Stimulated activated CD8-positive, alpha-beta memory T cell treated with anti-CD3 and anti-CD28 coated beads, Interleukin-2, amount 100 ng/mL, for 1 hour (primary cell): Measurements from ENCODE around the gene SPDYE6.
"Not testable (repeated sequence)": the region's sequence is repeated elsewhere in the genome, so short reads cannot be mapped to it uniquely, and the experiment has no call there.

ENCODE experiments used
- DNase-seq, 2 donors: peaks; one replicate each; pipeline ENCODE4 v3.0.0-alpha.2; 2020; ENCODE audit warnings: low read depth in 2 of 2

SPDYE6 gene, protein sequence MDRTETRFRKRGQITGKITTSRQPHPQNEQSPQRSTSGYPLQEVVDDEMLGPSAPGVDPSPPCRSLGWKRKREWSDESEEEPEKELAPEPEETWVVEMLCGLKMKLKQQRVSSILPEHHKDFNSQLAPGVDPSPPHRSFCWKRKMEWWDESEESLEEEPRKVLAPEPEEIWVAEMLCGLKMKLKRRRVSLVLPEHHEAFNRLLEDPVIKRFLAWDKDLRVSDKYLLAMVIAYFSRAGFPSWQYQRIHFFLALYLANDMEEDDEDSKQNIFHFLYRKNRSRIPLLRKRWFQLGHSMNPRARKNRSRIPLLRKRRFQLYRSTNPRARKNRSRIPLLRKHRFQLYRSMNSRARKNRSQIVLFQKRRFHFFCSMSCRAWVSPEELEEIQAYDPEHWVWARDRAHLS

DNA sequence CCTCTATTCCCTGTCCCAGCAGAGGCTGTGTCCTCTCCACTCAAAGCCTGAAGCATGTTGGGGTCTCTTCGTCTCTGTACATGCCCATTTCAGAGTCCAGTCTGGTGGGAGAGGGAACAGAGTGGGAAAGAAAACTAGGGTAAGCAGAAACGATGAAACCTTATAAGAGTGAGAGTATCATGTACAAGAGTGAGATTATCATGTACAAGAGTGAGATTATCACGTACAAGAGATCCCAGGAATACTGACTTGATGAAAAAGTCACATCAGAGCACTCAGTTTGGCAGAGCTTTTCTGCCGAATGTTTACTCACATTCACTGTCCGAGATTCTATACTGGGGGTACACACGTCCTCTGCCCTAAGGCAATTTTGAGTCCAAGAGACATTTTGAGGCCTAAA, at the start of gene SPDYE6:
Gene SPDYE6, minus strand, starts transcription at position 101 of the 400 bp plus-strand sequence. CDS start 421 bp downstream, outside the sequence.
- DNase-seq, result not testable (repeated sequence)

DNA sequence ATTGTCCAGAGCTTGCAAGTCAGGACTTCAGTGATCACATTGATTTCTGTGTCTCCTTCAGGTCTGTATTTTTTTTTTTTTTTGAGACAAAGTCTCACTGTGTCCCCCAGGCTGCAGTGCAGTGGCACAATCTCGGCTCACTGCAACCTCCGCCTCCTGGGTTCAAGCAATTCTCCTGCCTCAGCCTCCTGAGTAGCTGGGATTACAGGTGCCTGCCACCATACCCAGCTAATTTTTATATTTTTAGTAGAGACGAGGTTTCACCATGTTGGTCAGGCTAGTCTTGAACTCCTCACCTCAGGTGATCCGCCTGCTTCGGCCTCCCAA, 48.6 kb upstream of the SPDYE6 start:
- DNase-seq, result not testable (repeated sequence)

DNA sequence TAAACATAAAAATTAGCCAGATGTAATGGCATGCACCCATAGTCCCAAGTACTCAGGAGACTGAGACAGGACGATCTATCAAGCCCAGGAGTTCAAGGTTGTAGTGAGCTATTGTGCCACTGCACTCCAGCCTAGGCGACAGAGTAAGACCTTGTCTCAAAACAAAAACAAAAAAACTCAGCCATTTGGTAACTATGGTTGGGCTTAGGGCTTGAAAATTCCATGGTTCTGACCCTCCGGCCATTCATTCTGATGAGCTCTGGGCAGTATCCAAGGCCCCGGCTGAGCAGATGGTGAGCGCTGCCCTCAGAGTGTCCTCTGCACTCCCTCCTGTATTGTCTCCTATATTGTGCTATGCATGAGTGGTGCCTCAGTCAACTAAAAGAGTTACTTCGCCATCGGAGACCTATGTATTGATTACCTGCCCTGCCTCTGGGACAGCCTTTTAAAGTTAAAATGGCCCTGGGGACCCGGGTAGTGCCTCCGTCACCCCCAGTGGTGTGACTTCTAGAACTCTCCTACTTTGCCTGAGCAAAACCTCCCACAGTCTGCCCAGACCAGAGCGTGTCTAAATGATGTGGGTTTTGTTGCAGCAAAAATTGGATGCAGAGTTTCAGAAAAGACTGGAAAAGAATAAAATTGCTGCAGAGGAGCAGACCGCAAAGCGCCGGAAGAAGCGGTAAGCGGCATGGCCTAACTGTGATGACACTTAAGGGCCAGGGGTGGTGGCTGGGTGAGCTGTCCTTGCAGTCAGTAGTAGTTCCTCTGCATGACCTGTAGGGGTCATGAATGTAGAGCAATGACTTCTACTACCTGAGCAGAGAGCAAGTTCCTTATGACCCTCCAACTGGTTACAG, 48.0 kb upstream of the SPDYE6 start:
- DNase-seq, result peak in 1 of 2 donors; percentile 8

DNA sequence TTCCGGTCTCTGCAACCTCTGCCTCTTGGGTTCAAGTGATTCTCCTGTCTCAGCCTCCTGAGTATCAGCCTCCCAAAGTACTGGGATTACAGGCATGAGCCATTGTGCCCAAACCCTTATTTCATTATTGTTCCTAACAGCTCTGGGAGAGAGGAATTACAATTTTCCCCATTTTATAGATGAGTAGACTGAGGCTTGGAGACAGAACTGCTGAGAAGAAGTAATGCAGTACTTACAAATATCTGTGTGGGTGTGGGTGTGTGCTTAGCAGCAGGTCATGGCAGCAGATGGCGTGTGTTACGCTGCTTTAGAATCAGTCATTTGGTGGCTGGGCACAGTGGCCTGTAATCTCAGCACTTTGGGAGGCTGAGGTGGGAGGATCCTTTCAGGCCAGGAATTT, 47.3 kb upstream of the SPDYE6 start:
- no peak for DNase-seq

DNA sequence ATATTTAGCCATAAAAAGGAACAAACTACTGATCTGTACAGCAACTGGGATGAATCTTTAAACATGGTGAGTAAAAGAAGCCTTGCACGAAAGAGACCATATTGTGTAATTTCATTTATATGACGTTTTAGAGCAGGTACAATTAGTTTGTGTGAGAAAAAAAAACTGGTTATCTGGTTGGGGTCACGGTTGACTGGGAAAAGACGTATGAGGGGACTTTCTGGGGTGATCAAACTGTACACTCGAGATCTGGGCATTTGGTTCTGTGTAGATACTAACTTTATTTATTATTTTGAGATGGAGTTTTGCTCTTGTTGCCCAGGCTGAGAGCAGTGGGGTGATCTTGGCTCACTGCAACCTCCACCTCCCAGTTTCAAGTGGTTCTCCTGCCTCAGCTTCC, 44.1 kb upstream of the SPDYE6 start:
- DNase-seq, result no peak

DNA sequence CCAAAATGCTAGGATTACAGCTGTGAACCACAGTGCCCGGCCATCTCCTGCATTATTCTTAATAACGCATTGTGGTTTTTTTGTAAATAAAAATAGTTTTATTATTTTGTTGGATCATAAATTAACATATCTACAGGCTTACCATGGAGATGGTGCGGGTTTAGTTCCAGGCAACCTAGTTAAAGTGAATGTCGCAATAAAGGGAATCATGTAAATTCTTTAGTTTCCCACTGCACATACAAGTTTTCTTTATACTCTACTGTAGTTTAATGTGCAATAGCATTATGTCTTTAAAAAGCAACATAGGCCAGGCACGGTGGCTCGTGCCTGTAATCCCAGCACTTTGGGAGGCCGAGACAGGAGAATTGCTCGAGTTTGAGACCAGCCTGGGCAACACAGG, 42.3 kb upstream of the SPDYE6 start:
- no peak for DNase-seq

DNA sequence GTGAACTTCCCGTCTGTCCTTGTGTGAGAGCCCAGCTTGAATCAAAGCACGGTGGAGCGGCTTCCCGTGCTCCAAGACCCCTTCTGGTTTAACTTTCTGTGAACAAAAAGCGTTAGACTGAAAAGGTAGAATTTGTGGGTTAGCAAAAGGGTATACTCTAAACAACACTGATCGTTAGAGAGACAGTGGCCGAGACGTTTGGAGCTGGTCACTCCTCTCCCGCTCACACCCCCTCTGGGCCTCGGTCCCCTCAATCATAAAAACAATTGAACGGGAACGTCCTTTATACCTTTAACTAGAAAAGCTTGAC, 40.4 kb upstream of the SPDYE6 start:
- DNase-seq, result no peak

DNA sequence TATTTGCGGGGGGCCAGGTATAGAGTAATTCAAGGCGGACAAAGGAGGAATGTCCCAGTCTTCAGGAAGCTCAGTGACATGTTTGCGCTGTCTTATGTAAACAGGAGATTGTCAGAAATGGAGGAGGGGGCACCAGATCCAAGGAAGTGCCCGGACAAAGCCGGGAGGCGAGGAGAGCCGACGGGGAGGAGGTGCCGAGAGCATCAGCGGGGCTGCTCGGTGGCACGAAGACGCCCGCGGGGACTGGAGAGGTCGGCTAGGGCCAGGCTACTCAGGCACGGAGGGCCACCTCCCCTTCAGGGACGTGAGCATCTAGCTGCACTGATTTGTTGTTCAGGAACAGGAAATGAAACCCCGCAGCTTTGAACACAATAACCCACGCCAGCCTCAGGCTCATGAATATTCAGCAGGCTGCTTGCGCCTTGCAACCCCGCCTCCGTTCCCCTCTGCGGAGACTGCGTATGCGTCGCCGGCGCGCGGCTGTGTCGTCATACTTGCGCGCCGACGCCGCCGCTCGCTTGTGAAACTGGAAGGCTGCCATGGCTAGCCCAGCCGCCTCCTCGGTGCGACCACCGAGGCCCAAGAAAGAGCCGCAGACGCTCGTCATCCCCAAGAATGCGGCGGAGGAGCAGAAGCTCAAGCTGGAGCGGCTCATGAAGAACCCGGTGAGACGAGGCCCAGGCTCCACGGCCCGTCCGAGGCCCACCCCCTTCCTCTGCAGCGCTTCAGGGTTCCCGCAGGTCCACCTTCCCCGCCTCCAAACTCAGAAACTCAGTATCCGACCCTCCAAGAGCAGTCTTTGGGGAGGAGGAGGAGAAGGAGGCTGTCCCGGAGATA, 39.8 kb upstream of the SPDYE6 start, which contains the start of gene PRKRIP1:
Gene PRKRIP1, plus strand, starts transcription at position 491 of the 837 bp plus-strand sequence. Its CDS starts 49 bp downstream, at position 540.
- peak; percentile 51 to 69 for DNase-seq

DNA sequence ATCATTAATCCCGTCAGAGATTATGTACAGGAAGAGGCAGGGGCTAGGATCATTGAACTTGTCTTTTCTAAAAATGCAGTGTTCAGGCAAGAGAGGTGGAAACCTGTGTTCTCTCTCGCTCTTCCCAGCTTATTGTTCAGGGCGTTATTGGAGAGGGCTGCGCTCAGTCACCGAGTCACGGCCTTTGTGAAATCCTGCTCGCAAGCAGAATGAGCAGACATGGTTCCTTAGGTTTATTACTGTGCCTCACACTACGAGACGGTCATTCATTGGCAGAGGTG, 39.3 kb upstream of the SPDYE6 start:
- no peak for DNase-seq

DNA sequence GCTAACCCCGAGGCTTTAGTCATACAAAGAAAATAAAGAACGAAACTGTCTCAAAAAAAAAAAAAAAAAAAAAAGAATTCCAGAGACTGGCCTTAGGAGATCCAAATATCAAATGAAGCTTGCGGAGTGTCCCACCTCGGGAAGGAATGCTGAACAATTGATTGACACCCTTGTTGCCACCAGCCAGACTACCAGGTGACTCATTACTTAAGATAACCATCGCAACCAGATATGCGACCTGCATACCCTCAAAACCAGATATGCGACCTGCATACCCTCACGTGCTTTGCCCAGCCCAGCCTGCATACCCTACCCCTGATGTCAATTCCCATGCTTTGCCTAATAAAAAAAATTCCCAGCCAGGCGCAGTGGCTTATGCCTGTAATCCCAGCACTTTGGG, 37.2 kb upstream of the SPDYE6 start:
- no peak for DNase-seq

DNA sequence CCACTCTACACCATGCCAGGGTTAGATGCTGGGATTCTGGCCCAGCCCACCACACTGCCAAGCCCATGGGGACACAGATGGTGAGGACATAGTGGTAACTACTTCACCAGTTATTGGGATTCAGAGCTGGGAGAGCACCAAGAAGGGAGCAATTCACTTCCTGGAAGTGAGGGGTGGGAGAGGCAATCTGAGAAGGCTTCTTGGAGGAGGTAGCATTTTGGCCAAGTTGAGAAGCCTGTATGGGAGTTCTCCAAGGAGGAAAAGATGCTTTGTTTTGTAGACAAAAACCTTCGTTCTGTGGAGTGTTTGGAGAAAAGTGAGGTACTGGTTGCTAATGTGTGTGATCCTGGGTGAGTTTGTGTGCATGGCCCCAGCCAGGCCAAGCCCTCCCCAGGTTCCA, 36.1 kb upstream of the SPDYE6 start:
- no peak for DNase-seq

DNA sequence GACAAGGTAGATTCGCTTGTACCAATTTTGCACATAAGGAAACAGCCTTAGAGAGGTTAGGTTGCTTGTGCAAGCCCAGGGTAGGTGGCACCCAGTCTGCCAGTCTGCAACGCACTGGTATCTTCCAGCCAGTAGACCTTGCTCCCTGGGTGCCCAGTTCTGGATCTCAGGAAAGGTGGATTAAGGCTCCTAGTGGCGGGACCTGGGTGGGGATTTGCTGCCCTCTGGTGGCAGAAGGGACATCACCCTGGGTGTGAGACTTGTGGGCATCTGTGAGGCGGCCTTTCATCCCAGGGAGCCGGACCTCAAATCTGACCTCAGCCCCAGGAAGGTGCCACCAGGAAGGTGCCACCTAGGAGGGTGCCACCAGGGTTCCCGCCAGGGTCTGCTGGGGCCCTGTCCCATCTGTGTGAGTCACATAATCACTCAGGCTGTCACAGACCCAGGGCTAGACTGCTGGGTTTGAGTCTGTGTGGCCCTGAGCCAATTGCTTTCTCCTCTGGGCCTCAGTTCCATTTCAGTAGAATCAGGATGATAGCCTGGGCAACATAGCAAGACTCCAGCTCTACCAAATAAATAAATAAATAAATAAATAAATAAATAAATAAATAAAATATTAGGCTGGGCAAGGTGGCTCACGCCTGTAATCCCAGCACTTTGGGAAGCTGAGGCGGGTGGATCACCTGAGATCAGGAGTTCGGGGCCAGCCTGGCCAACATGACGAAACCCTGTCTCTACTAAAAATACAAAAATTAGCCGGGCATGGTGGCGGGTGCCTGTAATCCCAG, 34.6 kb upstream of the SPDYE6 start:
- DNase-seq, result peak; percentile 42 to 45

DNA sequence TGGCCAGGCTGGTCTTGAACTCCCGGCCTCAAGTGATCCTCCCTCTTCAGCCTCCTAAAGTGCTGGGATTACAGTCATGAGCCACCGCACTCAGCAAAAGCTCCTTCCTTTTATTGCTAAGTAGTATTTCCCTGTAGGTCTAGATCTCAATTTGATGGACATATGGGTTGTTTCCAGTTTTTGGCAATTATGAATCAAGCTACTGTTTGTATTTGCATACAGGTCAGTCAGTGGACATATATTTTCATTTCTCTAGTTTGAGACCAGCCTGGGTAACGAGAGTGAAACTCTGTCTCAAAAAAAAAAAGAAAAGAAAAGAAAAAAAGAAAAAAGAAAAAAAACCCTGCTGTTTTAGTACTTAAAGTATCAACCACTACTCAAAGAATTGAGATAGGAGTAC, 33.6 kb upstream of the SPDYE6 start:
- no peak for DNase-seq

DNA sequence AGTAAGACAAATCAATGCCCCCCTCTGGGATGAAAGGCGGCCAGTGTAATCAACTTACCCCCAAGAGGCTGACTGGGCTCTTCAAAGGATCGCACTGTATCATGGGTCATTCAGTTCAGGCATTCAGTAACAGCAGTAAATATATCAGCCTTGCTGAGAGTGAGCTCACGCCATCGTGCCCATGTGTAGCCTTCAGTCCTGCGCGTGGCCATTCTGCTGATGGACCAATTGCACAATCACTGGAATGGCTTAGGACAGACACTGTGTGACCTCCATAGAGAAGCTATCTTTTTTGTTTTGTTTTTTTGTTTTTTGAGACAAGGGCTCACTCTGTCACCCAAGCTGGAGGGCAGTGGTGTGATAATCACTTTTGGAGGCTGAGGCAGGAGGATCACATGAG, 30.8 kb upstream of the SPDYE6 start:
- DNase-seq, result no peak

DNA sequence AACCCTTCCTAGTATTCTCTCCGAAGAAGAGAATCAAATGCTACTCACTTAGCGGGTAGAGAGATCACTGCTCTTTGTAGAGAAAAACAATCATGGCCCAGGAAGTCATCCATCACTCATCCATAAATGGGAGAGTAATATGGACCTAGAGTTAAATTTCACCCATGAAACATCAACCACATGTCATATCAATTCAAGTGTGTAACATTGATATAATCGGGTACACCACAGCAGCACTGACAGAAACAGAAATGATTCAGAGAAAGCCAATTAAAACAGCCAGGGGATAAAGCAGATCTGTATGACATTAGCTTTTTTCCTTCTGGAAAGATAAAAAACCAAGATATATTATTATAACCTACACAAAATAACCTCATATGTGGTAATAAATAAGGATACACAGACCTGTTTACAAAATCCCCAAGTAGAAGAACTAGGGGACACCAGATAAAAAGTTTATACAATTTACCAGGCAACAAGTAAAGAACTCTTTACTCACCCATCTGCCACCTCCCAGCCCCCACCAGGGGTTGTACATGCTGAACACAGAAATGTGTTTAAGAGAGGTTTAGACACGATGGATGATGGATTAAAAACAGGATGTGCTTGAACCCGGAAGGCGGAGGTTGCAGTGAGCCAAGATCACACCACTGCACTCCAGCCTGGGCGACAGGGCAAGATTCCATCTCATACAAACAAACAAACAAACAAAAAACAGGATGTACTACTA, 25.6 kb upstream of the SPDYE6 start:
- not testable (repeated sequence) for DNase-seq

DNA sequence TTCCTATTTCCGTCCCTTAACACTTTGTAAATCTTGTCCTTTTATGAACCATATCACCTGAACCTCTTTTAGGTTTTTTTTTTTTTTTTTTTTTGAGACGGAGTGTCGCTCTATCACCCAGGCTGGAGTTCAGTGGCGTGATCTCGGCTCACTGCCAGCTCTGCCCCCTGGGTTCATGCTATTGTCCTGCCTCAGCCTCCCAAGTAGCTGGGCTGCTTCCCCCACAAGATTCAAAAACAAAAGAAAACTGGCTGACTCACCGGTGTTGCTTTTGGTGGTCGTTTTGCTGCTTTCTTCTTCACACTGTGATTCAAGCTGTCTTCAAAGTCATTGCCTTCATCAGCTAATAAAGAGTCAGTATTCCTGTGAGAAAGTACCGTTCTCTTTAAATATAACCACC, 24.6 kb upstream of the SPDYE6 start:
- not testable (repeated sequence) for DNase-seq

DNA sequence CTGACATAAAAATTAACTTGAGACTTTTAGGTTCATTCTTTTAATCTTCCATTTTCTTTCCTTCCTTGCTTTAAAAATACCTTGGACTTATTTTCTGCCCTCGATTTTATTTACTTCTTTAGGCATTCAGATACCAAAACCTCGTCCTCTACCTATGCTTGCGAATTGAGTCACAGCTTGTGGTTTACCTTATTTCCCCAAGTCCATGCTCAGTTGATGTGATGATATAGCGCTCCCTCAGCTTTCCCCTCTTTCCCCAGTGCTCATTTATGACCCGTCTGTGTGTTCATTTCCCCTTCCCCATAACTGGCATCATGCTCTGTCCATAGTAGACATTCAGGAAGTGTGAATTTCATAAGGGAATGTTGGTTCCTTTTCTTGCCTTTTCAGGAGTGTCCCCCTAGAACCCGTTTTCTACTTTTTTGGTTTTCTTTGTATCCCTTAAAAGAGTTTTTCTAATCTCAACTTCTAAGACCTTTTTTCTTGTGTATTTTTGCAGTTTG, 20.8 kb upstream of the SPDYE6 start:
- no peak for DNase-seq

DNA sequence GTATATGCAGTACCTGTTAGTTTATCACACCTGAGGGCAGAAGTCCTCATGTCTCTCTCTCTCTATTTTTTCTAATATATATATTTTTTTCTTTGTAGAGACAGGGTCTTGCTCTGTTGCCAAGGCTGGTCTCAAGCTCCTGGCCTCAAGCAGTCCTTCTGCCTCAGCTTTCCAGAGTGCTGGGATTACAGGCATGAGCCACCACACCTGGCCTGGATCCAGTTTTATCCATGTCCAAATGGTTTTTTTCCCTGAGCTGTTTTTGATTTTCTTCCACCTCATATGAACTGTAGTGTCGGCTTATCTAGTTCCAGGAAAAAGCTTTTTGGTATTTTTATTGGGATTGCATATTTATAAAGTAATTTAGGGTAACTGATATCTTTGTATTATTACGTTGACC, 16.6 kb upstream of the SPDYE6 start:
- not testable (repeated sequence) for DNase-seq

DNA sequence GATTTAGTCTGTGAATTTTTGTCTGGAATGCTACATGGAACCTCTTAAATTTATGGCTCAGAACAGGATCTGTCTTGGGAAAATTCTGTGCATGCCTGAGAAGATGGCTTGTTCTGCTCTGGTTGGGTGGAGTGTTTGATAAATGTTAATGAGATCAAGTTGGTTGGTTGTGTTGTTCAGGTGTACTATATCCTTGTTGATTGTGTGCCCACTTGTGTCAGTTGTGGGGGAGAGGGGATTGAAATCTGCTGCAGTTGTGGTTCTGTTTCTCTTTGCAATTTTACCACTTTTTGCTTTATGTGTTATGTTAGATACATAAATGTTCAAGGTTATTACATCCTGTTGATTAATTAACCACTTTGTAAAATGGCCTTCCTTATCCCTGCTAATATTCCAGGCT, 13.8 kb upstream of the SPDYE6 start:
- DNase-seq, result not testable (repeated sequence)

DNA sequence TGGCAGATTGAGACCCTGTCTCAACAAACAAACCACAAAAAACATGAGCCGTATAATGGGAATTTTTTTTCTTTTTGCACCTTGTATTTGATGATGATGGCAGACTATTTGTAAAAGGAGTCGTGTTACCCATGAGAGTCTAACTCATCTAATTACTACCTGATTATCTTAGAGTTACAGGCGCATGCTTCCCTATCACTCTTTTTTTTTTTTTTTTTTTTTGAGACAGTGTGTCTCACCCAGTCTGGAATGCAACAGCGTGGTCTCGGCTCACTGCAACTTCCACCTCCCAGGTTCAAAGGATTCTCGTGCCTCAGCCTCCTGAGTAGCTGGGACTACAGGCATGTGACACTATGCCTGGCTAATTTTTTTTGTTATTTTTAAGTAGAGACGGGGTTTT, 9.1 kb upstream of the SPDYE6 start:
- DNase-seq, result not testable (repeated sequence)
